ENCODE results near the gene SELENON.

The SELENON gene

GRCh38 chr1:25821112-25821476, 21.1 kb downstream of the SELENON start:
- H3K4me3 ChIP-seq (ENCODE audit: low read depth, low read length) = peak overlapping the region; percentile 92
- no peak for DNase-seq (ENCODE audit: low read depth)
- TF ChIP-seq CTCF (conservative IDR thresholded peaks at IDR 0.05; ENCODE audit: low read depth, low read length) = no peak

DNA sequence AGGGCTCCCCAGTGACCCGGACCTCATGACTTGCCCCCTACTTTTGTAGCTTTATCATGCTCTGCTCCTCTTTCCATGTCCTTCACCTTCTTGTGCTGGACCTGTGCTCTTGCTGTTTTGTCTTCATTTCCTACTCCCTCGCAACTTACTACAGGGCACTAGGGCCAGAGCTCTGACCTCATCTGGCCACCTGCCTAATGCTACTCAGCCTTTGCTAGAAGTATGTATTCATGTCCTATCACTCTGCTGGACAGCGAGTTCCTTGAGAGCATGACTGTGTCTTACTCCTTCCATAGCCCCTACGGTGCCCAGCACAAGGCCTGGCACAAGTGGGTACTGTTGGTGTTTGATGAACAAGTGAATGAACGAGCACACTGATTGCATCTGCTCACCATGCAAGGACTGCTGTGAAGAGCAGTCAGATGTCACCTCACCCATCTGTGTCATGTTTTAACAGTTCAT, 21.7 kb downstream of the SELENON start:
- peak; percentile 51 for DNase-seq (ENCODE audit: low read depth)
- TF ChIP-seq CTCF (conservative IDR thresholded peaks at IDR 0.05; ENCODE audit: low read depth, low read length) = no peak
- H3K4me3 ChIP-seq (ENCODE audit: low read depth, low read length) = peak overlapping the region; percentile 92

- H3K4me3 ChIP-seq (ENCODE audit: low read depth, low read length) = no peak overlapping the region
- DNase-seq (ENCODE audit: low read depth) = no peak
- TF ChIP-seq CTCF (conservative IDR thresholded peaks at IDR 0.05; ENCODE audit: low read depth, low read length) = no peak
These were observed 25.6 kb downstream of the SELENON start for GRCh38 chr1:25825605-25826004.

DNA sequence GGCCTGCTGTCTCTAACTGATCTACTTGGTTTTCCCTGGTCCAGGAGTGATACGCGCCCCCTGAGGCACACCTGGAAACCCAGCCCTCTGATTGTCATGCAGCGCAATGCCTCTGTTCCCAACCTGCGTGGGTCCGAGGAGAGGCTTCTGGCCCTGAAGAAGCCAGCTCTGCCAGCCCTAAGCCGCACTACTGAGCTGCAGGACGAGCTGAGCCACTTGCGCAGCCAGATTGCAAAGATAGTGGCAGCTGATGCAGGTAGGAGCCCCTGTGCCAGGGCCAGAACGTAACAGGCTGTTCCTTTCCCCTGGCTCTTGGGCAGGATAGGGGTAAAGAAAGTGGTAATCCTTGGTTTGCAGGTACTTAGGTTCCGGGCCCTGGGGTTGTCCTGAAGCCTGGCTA, 26.6 kb downstream of the SELENON start:
- no peak for TF ChIP-seq CTCF (conservative IDR thresholded peaks at IDR 0.05; ENCODE audit: low read depth, low read length)
- H3K4me3 ChIP-seq (ENCODE audit: low read depth, low read length) = no peak overlapping the region
- no peak for DNase-seq (ENCODE audit: low read depth)

GRCh38 chr1:25828491-25828890, 28.5 kb downstream of the SELENON start:
- H3K4me3 ChIP-seq (ENCODE audit: low read depth, low read length) = no peak overlapping the region
- no peak for TF ChIP-seq CTCF (conservative IDR thresholded peaks at IDR 0.05; ENCODE audit: low read depth, low read length)
- no peak for DNase-seq (ENCODE audit: low read depth)

DNA sequence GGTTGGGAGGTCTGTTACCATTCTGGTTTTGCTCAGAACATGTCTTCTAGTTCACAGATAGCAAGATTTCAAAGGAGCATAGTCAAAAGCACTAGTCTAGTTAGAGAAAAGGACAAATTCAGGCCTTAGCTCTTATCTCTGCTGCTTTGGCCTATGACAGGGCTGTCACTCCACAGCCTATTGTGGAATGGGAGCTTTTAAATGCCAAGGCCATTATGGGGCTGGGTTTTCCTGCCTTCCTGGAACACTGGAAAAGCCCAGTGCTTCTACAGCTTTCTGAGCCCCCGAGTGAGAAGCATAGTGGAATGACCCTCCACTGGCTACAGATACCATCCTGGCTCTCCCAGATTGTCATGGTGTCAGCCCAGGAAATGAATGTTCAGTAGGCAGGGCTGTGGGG, 29.1 kb downstream of the SELENON start:
- no peak for TF ChIP-seq CTCF (conservative IDR thresholded peaks at IDR 0.05; ENCODE audit: low read depth, low read length)
- no peak overlapping the region for H3K4me3 ChIP-seq (ENCODE audit: low read depth, low read length)
- no peak for DNase-seq (ENCODE audit: low read depth)

DNA sequence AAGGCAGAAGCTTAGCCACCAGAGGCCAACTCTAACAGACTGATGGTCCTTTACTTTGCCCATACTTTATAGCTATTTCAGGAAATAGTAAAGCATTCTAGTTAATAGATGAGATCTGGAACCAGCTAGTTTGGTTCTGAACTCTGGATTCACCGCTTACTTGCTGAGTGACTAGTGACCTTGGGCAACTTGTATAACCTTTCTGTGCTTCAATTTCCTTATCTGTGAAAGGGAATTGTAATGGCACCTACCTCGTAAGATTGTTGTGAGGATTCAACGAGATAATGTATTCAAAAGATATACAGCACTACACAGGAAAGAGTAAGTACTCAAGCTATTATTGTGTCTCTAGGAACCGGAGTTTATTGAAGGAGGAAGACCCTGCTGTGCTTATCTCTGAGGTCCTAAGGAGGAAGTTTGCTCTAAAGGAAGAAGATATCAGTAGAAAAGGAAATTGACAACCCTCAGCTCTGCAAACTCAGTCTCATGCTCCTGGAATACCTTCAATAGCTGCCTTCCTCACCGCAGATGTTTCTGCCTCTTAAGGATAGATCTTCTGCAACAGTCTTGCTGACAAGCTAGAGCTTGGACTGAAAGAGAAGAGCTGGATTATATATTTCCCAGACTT, 31.7 kb downstream of the SELENON start:
- no peak overlapping the region for H3K4me3 ChIP-seq (ENCODE audit: low read depth, low read length)
- peak; percentile 26 for DNase-seq (ENCODE audit: low read depth)
- no peak for TF ChIP-seq CTCF (conservative IDR thresholded peaks at IDR 0.05; ENCODE audit: low read depth, low read length)

Measured in choroid plexus epithelial cell (primary cell).